Endothelial cell of umbilical vein (primary cell): ENCODE measurements around the gene SUPT5H. TPM values are rescaled to one million over a fixed set of nuclear protein-coding genes. Genes with fewer than 3 reads are reported as not detected.

Source experiments
- BruUV-seq: library from RNA; stranded (reverse); fragments of 400-500 nt; replicated peaks from 2 replicates; lab custom pipeline; 2021; lab: Mats Ljungman, UMichigan
- CTCF ChIA-PET: fragments of 300-600, 350-600 bp; sonication (Branson Sonifier 250); formaldehyde crosslinking; loops from one replicate; lab custom pipeline; 2021; ENCODE audit warnings: antibody characterized with exemption, inconsistent platforms; lab: Charles Lee
- POLR2A ChIA-PET: fragments of 300-600, 350-600 bp; sonication (Branson Sonifier 250); formaldehyde crosslinking; loops from one replicate; lab custom pipeline; 2021; ENCODE audit warnings: antibody characterized with exemption, inconsistent platforms; lab: Charles Lee
- DNase-seq: peaks from one replicate; pipeline ENCODE4 v3.0.0-alpha.2; 2011; ENCODE audit warnings: low read depth, low spot score
- FAIRE-seq: peaks from 2 replicates; lab custom pipeline; 2011; peaks lifted over from hg19 to GRCh38; lab: Jason Lieb, UNC
- H2AFZ ChIP-seq: 2 replicates; pipeline ENCODE4 v1.6.0; 2012; ENCODE audit warnings: low read depth, low read length, control low read depth, inconsistent platforms
- H3K27ac ChIP-seq: 2 replicates; pipeline ENCODE4 v1.5.1; 2011; ENCODE audit warnings: low read depth, mild to moderate bottlenecking, control low read depth, low read length, moderate library complexity; ENCODE audit not compliant: insufficient read depth
- H3K27me3 ChIP-seq, 2 experiments: 2 replicates each; pipeline versions ENCODE4 v1.6.0 to v1.6.1; 2011; ENCODE audit warnings: low read length in 2 of 2, mixed read lengths in 1 of 2; ENCODE audit not compliant: control insufficient read depth in 2 of 2, insufficient read depth in 2 of 2
- H3K36me3 ChIP-seq, 2 experiments: 2 replicates in 1 of 2; 3 replicates in 1 of 2; pipeline ENCODE4 v1.5.1; 2011; ENCODE audit warnings: low read length in 2 of 2, mild to moderate bottlenecking in 1 of 2, moderate library complexity in 1 of 2; ENCODE audit not compliant: control insufficient read depth in 2 of 2, insufficient read depth in 2 of 2; ENCODE audit errors: extremely low read depth in 1 of 2
- H3K4me1 ChIP-seq: 3 replicates; pipeline ENCODE4 v1.5.1; 2011; ENCODE audit warnings: mild to moderate bottlenecking, low read length; ENCODE audit not compliant: control insufficient read depth, insufficient read depth; ENCODE audit errors: extremely low read depth
- H3K4me2 ChIP-seq: 2 replicates; pipeline ENCODE4 v1.6.1; 2011; ENCODE audit warnings: low read length, control low read depth, mixed read lengths; ENCODE audit not compliant: insufficient read depth
- H3K4me3 ChIP-seq, 3 experiments: fragments of 200-600 bp in 1 of 3; sonication (generic), shearing (Covaris generic) in 1 of 3; replicated peaks in 1 of 3; 2 replicates each; pipeline ENCODE4 v1.5.1; 2011 to 2016; ENCODE audit warnings: control low read depth in 3 of 3, low read length in 3 of 3, mild to moderate bottlenecking in 2 of 3, inconsistent platforms in 1 of 3, low read depth in 1 of 3, moderate library complexity in 1 of 3; ENCODE audit not compliant: insufficient read depth in 1 of 3
- H3K79me2 ChIP-seq: 2 replicates; pipeline ENCODE4 v1.6.0; 2012; ENCODE audit warnings: low read length, inconsistent platforms; ENCODE audit not compliant: control insufficient read depth, insufficient read depth
- H3K9ac ChIP-seq: replicated peaks from 2 replicates; pipeline ENCODE3; 2011; ENCODE audit warnings: low read length, control low read depth; ENCODE audit not compliant: insufficient read depth; ENCODE audit errors: extremely low read depth
- H3K9me1 ChIP-seq: replicated peaks from 3 replicates; pipeline ENCODE4 v1.6.0; 2011; ENCODE audit warnings: mild to moderate bottlenecking, low read length; ENCODE audit not compliant: control insufficient read depth, insufficient read depth; ENCODE audit errors: extremely low read depth
- H3K9me3 ChIP-seq: replicated peaks from 2 replicates; pipeline ENCODE4 v1.5.1; 2012; ENCODE audit warnings: low read length, inconsistent platforms; ENCODE audit not compliant: control insufficient read depth, insufficient read depth
- H4K20me1 ChIP-seq: replicated peaks from 2 replicates; pipeline ENCODE3; 2011; ENCODE audit warnings: mild to moderate bottlenecking, low read length; ENCODE audit not compliant: control insufficient read depth, insufficient read depth; ENCODE audit errors: extremely low read depth
- CTCF ChIP-seq, 2 donors: IDR thresholded peaks; 1 replicate in 1 of 2; 2 replicates in 1 of 2; pipeline ENCODE4 v1.5.1; 2011; ENCODE audit warnings: low read length in 2 of 2, mild to moderate bottlenecking in 2 of 2, moderate library complexity in 2 of 2, control low read depth in 1 of 2, inconsistent platforms in 1 of 2, low read depth in 1 of 2; ENCODE audit not compliant: insufficient read depth in 1 of 2; ENCODE audit errors: extremely low read depth in 1 of 2
- EZH2 ChIP-seq: IDR thresholded peaks from 2 replicates; pipeline ENCODE4 v1.6.1; 2012; ENCODE audit warnings: borderline replicate concordance, low read depth, mild to moderate bottlenecking, moderate library complexity, low read length, inconsistent platforms; ENCODE audit not compliant: severe bottlenecking
- FOS ChIP-seq: IDR thresholded peaks from 2 replicates; pipeline ENCODE4 v1.6.1; 2011; ENCODE audit warnings: mild to moderate bottlenecking, low read length, moderate library complexity, borderline replicate concordance; ENCODE audit not compliant: insufficient read depth
- GATA2 ChIP-seq: IDR thresholded peaks from 2 replicates; pipeline ENCODE4 v1.7.0; 2011; ENCODE audit warnings: low read depth, mild to moderate bottlenecking, moderate library complexity, mixed read lengths, low read length; ENCODE audit not compliant: insufficient read length, insufficient read depth
- JUN ChIP-seq: IDR thresholded peaks from 2 replicates; pipeline ENCODE4 v1.6.1; 2011; ENCODE audit warnings: borderline replicate concordance, low read depth; ENCODE audit not compliant: insufficient read length, insufficient read depth
- MAX ChIP-seq: IDR thresholded peaks from 2 replicates; pipeline ENCODE4 v1.6.1; 2011; ENCODE audit not compliant: insufficient read depth, insufficient read length
- MYC ChIP-seq: IDR thresholded peaks from one replicate; pipeline ENCODE4 v1.6.1; 2011; ENCODE audit warnings: mild to moderate bottlenecking, low read depth, low read length
- POLR2A ChIP-seq: IDR thresholded peaks from 2 replicates; pipeline ENCODE4 v1.6.1; 2012; ENCODE audit warnings: low read depth, mild to moderate bottlenecking, control low read depth, low read length
- POLR2AphosphoS5 ChIP-seq: IDR thresholded peaks from 2 replicates; pipeline ENCODE4 v1.6.1; 2012; ENCODE audit warnings: low read depth, mild to moderate bottlenecking, control low read depth, low read length, moderate library complexity; ENCODE audit not compliant: insufficient read depth
- dilution Hi-C: fragments of 300-500 bp; cut with MboI; formaldehyde crosslinking; loops from one replicate; pipeline ENCODE4 v1.15.0; 2019; ENCODE audit warnings: low sequenced_read_pairs; ENCODE audit not compliant: extremely low pct_ligation_motif_present
- intact Hi-C: fragments of 100-400 bp; cut with micrococcal nuclease; formaldehyde crosslinking; loops from one replicate; pipeline ENCODE4 v1.10.0; 2022
- polyA plus RNA-seq, 4 experiments: library from polyadenylated mRNA; depleted of rRNA in 3 of 4; stranded (reverse) in 3 of 4; unstranded in 1 of 4; fragments of >200 nt; gene quantifications; 2 replicates each; pipeline versions ENCODE4 v1.2.1 to v1.2.3, GENCODE V29; 2011 to 2012; ENCODE audit warnings: missing spikeins in 1 of 4
- total RNA-seq: library from RNA; stranded (reverse); gene quantifications from 2 replicates; pipeline ENCODE4 v1.2.3, GENCODE V29; 2021

SUPT5H gene
- total and polyA plus RNA-seq, 2 donors (not counting 3 experiments of a cell fraction or from before 2014, with no cell fraction given), result 87.6 to 120 TPM

- Histone ChIP-seq H3K9me3 (no peaks in the 10 kb centered on the region), H3K4me3 (no peak overlapping the region), H3K4me1 (peaks cover 17% of the 10 kb centered on the region), H3K27ac (no peak overlapping the region), H3K9me1 (no peaks in the 10 kb centered on the region), H3K27me3 (no peaks in the 10 kb centered on the region), H3K9ac (no peak overlapping the region), H3K4me2 (no peak overlapping the region), H4K20me1 (no peaks in the 10 kb centered on the region), H2AFZ (no peak overlapping the region), H3K36me3 (peaks cover 0 to 20% of the 10 kb centered on the region in 2 experiments), H3K79me2 (peaks cover 13% of the 10 kb centered on the region)
- intact Hi-C loops (no loop called here), dilution Hi-C loops (no loop called here)
- no TSS peak for BruUV-seq
- FAIRE-seq (no peak), DNase-seq (no peak)
- CTCF ChIA-PET, result interaction anchor here (1.5 to 1.9 kb wide), 2 partner anchors 11 to 12 kb away, joined by 4 to 29 read pairs; no protein-coding TSS in a partner anchor
- POLR2A ChIA-PET, result interaction anchor here (1.1 to 2.2 kb wide), 2 partner anchors 20 kb away, joined by 3 to 18 read pairs; partner anchors contain the start of gene RPS16
- TF ChIP-seq CTCF (IDR thresholded peaks at IDR 0.05; ENCODE audit: extremely low read depth in 1 of 2, insufficient read depth in 1 of 2, low read depth in 1 of 2, low read length in 2 of 2), result no peak
- no peak for TF ChIP-seq MAX
- TF ChIP-seq GATA2, result no peak
- no peak for TF ChIP-seq POLR2A
- TF ChIP-seq JUN, result no peak
- no peak for TF ChIP-seq POLR2AphosphoS5
- no peak for TF ChIP-seq EZH2
- no peak for TF ChIP-seq FOS
- no peak for TF ChIP-seq MYC
Measured at GRCh38 chr19:39415111-39416046, 30.0 kb upstream of the SUPT5H start.
